ENCODE data around the gene TPMT.

Gene TPMT

DNA sequence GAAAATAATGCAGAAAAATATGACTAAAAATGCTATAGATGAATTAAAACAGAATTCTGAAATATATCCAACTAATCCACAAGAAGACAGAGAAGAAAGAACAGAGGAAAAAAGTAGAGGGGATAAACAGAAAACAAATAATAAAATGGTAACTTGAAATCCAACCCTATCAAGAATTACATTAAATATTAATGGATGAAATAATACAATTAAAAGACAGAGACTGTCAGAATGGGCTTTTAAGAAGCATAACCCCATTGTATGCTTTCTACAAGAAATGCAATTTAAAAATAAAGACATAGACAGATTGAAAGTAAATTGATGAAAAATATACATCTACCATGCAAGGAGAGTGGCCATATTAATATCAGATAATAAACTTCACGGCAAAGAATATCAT lies 47.8 kb downstream of the TPMT start:
- DNase-seq = no peak

DNA sequence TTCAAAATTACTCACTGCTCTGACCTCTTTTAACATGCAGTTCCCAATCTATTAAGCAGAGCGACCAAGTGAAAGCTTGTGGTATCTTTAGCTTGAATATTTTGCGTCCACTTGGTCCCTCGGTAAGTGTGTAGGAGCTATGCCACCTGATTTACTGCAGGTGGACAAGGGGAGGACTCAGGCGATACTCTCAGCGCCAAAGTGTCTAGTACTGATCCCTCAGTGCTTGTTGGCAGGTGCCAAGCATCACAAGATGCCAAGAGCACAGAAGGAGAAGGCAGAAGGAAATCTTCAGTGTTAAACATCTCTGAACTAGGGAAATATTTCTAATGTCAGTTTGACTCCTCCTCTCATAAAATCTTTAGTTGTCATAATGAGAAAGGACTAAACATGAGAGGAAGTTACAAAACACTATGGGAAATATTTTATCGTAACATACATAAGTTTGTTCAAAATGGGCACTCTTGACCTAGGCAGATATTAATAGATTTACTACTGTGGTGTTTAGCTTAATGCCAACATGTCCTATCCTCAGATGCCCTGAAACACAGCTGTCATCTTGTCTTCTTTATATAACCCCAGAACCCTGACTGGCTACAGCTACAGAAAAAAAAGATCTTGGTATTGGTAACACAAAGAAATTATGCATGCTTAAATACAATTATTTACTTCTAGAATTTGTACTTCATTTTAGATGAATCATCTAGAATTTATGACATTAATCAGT lies 51.9 kb downstream of the TPMT start:
- no peak for DNase-seq

DNA sequence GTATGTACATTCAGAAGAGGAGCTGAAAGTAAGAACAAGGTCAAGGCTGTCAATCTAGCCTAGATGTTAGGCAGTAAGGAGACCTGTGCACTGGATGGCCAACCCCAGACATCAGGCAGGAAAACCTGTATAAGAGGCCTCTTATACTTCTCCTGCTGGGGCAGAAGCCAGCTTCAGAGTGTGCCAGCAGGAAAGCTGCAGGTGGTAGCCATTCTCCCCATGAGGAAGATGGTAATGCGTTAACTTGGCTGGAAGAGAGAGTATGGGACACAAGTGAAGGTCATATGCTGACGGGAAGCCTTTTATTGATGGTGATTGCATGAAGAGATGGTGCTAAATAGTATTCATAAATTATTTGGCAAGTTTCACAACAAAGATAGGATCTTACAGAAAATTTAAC lies 53.0 kb downstream of the TPMT start:
- DNase-seq = no peak

DNA sequence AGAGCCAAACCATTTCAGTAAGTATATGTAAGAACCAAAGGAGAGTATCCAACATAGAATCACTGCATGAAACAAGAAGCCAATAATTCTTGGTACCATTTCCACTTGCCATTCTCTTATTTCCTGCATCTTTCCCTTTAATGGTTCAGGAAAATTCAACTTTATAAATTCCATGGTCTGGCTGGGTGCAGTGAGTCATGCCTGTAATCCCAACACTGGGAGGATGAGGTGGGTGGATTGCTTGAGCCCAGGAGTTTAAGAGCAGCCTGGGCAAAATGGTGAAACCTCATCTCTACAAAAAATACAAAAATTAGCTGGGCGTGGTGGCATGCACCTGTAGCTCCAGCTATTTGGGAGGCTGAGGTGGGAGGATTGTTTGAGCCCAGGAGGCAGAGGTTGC lies 53.6 kb downstream of the TPMT start:
- DNase-seq = no peak

DNA sequence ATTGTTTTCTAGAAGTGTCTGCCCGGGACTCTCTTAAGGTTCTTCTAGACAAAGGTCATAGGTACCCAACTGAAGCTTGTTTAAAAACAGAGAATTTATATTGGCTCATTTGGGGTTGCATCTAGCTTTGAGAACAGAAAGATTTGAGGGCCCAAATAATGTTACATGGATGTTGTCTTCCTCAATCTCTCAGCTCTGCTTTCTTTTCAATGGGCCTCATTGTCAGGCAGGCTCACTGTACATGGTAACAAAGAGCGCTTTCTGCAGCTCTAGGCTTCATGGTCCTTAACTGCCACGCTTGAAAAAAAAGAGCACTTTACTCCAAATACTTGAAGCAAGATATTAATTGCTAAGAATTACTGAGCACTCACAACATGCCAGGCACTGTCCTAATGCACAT lies 54.6 kb downstream of the TPMT start:
- DNase-seq = no peak

DNA sequence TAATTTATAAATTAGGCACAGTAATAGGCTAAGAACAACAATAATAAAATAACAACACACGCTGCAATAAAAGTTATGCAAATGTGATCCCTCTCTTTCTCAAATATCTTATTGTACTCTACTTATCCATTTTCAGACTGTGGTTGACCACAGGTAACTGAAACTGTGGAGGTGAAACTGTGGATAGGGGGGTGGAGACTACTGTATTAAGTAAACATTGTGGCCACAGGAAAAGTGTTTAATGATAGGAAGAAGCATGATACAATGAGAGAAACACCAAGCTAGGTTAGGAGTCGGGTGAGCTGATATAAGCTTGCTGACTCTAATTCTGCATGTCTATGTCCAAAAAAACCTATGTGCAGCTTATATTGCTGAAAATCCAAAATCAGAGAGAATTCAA lies 55.4 kb downstream of the TPMT start:
- no peak for DNase-seq

DNA sequence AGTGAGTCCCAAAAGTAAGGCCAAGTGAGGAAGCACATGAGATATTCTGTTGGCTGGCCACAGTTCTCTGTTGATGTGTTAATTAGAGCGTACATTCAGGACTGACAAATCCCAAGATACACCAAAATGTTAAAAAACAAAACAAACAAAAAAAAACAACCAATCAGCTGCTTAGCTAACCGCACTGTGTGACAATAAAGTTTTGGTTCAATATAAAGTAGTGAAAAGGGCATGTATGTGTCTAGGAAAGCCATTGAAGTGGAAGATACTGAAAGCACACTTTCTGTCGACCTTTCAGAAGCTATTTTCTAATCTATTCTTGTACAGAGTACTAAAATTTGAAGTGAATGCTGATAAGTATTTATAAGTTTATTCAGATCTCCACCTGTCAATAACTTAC lies 58.5 kb downstream of the TPMT start:
- no peak for DNase-seq

DNA sequence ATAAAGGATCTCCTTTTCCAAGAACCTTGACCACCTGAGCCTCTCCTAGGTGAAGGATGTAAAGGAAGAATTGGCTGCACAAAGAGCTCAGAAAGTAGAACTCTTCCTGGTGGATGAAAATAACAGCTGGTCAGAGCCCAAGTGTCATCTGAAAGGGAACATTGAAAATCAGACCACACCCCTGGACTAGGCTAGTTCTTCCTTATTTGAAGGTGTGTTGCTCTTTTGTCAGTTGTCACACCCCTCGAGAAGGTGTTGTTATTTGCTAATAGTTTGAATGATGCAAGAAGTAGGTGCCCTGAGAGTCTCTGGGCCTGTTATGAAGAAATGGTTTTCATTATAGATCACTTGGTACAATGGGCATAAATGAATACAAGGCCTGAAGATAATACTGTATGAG lies 63.5 kb downstream of the TPMT start:
- no peak for DNase-seq

DNA sequence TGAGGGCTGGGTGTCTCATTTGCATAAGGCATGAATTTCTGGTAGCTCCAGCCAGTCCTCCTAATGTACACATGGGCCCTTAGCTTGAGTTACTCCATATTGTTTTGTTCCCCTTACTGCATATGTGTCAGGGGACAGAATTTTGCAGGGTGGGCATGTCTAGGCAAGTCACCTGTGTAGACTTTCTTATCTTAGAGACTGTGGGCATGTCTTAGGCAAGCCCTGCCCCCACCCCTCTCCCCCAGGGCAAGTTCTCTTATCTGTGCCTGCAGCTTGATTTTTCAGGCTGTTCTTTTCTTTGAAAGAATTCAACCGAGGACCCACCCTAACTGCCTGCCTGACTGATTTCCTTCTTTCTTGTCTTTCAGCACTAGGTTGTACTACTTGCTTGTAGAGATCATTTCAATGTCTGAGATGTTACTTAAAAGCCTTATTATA lies 64.5 kb downstream of the TPMT start:
- no peak for DNase-seq

DNA sequence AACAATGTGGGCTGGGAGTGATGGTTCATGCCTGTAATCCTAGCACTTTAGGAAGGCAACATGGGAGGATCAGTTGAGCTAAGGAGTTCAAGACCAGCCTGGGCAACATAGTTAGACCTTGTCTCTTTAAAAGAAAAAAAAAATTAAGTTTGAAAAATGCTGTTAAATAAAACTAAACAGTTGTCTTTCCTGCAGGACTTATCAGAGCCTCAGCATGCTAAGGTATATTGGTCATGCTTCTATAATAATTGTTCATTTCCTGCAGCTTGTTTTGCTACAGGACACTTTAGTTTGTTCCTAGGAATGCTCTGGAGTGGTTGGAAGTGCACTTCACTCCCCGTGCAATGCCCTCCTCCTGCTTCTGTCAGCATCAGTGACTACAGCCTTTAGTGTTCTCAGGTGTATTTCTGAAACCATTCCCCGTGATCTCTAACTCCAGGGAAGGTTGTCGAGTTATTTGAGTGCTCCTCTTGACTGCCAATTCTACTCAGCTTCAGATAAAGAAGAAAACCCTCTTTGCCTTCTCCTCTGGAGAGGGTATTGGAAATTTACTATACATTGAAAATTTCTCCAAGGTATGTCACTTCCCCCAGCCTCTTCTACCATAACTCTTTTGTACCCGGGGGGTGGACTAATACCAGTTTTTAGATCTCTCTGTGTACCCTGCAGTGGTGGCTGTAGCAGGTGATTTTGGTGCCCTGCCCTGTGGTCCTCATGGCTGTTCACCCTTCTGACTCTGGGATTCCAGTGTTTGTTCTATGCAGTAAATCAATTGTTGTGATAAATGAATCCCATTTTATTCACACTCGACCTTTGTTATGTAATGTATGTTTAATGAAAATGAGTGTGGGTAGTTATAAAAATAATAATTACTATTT lies 66.2 kb downstream of the TPMT start:
- DNase-seq = no peak

DNA sequence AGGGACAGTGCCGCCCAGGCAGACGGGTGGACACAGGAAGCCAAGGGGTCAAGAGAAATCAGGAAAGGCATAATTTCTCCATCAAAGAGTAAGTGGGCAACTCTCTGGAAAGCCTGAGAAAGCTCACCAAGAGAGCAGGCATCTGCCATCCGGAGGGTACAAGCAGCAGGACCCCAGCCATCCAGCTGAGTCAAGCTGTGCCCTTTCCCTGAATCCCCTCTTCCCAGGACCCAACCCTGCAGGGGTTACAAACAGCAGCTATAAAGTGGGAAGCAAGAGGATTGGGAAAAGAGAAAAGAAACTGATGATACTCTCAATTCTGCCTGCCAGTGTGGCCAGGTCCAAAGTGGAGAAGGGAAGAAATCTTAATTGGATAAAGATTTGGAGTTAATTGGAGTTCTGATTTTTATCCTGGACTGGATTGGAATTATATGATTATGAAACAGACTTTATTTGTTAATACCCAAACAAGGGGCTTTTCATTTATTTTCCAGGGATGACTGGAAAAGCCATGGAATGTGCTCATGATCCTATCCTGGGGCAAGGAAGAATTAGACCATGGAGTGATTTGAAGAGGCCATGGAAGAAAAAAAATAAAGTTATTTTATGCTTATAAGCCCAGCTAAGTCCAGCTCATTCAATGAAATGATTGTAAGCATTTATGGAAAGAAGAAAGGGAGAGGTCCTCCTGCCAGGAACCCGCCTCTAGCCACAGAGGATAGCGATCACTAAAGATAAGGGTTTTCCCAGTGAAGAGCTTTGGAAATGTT lies 67.3 kb downstream of the TPMT start:
- no peak for DNase-seq

DNA sequence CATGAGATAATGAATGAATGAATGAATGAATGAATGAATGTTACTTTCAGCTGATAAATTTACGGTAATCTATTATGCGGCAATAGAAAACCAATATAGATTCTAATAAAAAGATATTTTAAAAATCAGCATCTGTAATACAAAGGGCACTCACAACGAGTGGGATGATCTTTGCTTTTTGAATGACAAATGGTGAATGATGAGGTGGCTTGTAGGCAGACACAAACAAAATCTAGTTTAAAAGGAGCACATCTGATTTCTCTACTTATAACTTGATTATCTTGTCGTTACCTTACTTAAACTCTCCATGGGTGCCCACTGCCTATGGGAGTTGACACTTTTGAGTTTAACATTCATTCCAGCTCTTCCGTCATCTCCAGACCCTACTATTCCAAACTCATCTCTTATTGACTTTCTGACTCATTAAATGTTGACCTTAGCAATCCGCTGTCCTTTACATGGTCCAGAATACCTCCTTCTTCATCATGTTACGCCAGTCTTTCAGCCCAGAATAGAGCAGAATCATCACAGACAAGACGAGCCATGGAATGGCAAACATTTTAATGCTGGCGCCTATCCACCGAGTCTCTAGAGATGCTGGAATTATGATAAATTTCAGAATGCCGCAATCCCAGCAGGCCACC lies 73.7 kb downstream of the TPMT start:
- no peak for DNase-seq

DNA sequence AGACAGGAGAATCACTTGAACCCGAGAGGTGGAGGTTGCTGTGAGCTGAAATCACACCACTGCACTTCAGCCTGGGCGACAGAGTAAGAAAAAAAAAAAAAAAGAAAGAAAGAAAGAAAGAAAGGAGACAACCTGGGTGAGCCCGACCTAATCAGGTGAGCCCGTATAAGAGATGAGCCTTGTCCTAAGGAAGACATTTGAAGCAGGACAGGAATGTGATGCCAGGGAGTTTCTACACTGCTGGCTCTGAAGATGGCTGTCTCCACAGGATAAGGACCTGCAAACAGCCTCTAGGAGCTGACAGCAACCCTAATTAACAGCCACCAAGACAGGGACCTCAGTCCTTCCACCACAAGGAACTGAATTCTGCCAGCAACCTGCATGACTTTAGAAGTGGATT lies 74.3 kb downstream of the TPMT start:
- no peak for DNase-seq

DNA sequence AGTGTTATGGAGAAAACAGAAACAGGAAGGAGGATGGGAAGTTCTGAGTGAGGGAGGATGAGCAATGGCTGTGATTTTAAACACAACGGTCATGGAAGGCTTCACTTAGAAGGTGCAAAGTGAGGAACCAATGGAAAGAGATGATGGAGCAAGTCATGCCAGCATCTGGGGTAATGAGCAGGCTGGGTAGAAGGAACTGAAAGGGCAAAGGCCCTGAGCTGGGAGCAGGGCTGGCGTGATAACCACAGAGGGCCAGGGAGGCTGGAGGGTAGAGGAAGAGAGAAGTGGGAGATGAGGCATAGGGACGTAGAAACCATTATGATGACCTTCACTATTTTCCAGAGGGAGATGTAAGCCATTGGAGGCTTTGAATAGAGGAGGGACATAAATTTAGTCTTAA lies 76.0 kb downstream of the TPMT start:
- DNase-seq = peak; percentile 54 to 66 (median 62)

Data from suppressor macrophage treated with lipopolysaccharide for 1 hour (primary cell).